Suprapubic skin (tissue), 4 donors: ENCODE results near the gene VPS8. TPM values are rescaled to one million over a fixed set of nuclear protein-coding genes. Genes with fewer than 3 reads are reported as not detected.

Experiments used
- DNase-seq, 2 donors: peaks; one replicate each; pipeline ENCODE4 v3.0.0-alpha.2; 2019; ENCODE audit warnings: low spot score in 2 of 2
- H3K27ac ChIP-seq: fragments of 200-600 bp; sonication (generic); one replicate; pipeline ENCODE4 v1.5.1; 2019
- H3K27me3 ChIP-seq: fragments of 200-600 bp; sonication (generic); one replicate; pipeline ENCODE4 v1.5.1; 2019
- H3K36me3 ChIP-seq: fragments of 200-600 bp; sonication (generic); one replicate; pipeline ENCODE4 v1.5.1; 2019
- H3K4me1 ChIP-seq: fragments of 200-600 bp; sonication (generic); one replicate; pipeline ENCODE4 v1.5.1; 2019
- H3K4me3 ChIP-seq: fragments of 200-600 bp; sonication (generic); one replicate; pipeline ENCODE4 v1.5.1; 2019; ENCODE audit warnings: mild to moderate bottlenecking
- H3K9me3 ChIP-seq: fragments of 200-600 bp; sonication (generic); one replicate; pipeline ENCODE4 v1.5.1; 2019
- CTCF ChIP-seq, 2 donors: fragments of 200-600 bp in 1 of 2; fragments of 450-650 bp in 1 of 2; sonication (generic) in 1 of 2; IDR thresholded peaks; one replicate each; pipeline ENCODE4 v1.5.1; 2016 to 2019; ENCODE audit warnings: antibody characterized with exemption in 2 of 2, mild to moderate bottlenecking in 1 of 2, moderate library complexity in 1 of 2
- EP300 ChIP-seq: sonication (generic); formaldehyde crosslinking; IDR thresholded peaks from one replicate; pipeline ENCODE4 v1.6.1; 2017; ENCODE audit warnings: antibody characterized with exemption
- POLR2A ChIP-seq, 2 donors: fragments of 450-650 bp; IDR thresholded peaks; one replicate each; pipeline ENCODE4 v1.6.1; 2017; ENCODE audit warnings: antibody characterized with exemption in 2 of 2, mild to moderate bottlenecking in 2 of 2, moderate library complexity in 2 of 2
- POLR2AphosphoS5 ChIP-seq, 3 donors: sonication (generic); formaldehyde crosslinking; IDR thresholded peaks; one replicate each; pipeline ENCODE4 v1.6.1; 2017; ENCODE audit warnings: antibody characterized with exemption in 3 of 3
- WGBS: methylation state at CpG from one replicate; pipeline ENCODE4 v1.1.5; 2018; 5-methylcytosine and 5-hydroxymethylcytosine counted together
- total RNA-seq, 4 donors: library from RNA; depleted of rRNA; stranded (reverse); fragments of >200 nt; gene quantifications; one replicate each; pipeline ENCODE4 v1.1.0, GENCODE V29; 2016

Gene VPS8
- total RNA-seq, 4 donors from 2014 or later = 36.1 to 93.8 (median 57.2) TPM

DNA sequence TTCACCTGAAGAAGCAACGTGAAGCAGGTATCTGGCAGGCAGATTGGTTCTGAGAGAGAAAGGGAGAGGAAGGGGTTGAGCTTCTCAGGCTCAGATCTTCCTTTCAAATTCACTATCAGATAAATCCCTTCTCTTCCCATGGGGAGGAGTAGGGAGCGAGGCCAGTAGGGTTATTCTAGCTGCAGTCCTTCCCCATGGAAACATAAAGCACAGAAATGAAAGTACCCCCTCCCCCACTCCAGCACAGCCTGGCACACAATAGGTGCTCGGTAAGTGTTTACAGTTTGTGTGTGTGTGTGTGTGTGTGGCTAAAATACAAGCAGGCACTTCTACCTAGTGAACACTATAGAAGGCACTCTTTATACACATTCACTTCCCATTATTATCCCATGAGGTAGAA lies 20.8 kb upstream of the VPS8 start:
- Histone ChIP-seq H3K4me1 (peaks cover 8% of the 10 kb centered on the region), H3K27me3 (no peaks in the 10 kb centered on the region), H3K4me3 (no peak overlapping the region), H3K36me3 (no peaks in the 10 kb centered on the region), H3K9me3 (no peaks in the 10 kb centered on the region), H3K27ac (no peak overlapping the region)
- no peak for DNase-seq
- no peak for TF ChIP-seq POLR2A (IDR thresholded peaks at IDR 0.05)
- WGBS = 59% methylated on average over 3 of the region's 3 CpGs

DNA sequence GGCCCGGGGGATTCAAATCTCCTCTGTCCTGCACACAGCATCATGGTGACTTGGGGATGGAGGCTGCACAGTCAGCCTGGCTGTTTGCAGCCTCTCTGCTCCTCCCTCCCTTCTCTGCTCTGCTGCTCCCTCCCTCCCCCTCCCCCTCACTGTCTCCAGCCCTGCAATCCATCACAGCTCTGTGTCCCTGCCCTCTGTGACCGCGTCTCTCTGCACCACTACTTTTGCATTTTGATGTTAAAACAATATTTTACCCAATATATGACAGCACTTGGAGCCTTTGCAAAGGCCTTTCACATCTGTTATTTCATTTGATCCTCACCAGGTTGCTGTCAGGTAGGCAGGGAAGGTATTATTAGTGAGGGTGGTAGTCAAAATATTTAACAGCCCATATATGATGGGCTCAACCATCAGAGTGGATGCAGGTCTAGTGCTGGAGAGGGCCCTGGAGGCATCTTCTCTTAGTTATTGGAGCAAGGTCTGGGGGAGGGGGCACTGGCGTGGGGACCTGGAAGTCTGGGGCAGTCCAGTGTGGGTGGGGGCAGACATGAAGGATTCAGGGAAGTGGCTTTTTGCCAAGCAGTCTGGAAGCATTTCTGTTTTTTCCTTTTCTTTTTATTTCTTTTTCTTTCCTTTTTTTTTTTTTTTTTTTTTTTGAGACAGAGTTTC lies 16.3 kb upstream of the VPS8 start:
- Histone ChIP-seq H3K27me3 (peaks cover 10% of the 10 kb centered on the region), H3K4me1 (no peaks in the 10 kb centered on the region), H3K4me3 (no peak overlapping the region), H3K9me3 (no peaks in the 10 kb centered on the region), H3K36me3 (no peaks in the 10 kb centered on the region), H3K27ac (no peak overlapping the region)
- WGBS = 60% methylated on average over 4 of the region's 4 CpGs
- TF ChIP-seq EP300 (no peak), POLR2A (IDR thresholded peaks at IDR 0.05) (no peak), POLR2AphosphoS5 (IDR thresholded peaks at IDR 0.05) (no peak), CTCF (IDR thresholded peaks at IDR 0.05) (no peak)
- DNase-seq = no peak

DNA sequence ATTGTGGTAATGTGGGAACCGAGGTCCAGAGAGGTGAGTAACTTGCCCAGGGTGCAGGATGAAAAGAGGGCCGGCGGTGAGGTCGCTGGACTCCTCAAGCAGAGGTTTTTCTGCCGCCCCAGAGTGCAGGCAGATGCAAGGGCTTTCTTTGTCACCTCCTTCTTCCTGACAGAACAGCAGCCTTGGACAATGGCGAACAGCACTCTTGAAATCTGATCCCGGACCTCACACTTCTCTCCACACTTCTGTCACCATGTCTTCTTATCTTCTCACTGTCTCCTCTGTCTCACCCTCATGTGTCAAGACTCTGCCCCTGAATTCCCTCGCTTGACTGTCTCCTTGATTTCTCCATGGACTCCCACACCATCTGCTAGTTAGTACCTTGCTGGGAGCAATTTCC lies 15.4 kb upstream of the VPS8 start:
- Histone ChIP-seq H3K4me1 (no peaks in the 10 kb centered on the region), H3K36me3 (no peaks in the 10 kb centered on the region), H3K9me3 (no peaks in the 10 kb centered on the region), H3K27me3 (peaks cover 10% of the 10 kb centered on the region), H3K27ac (no peak overlapping the region), H3K4me3 (no peak overlapping the region)
- TF ChIP-seq EP300 (no peak), POLR2AphosphoS5 (IDR thresholded peaks at IDR 0.05) (no peak), POLR2A (IDR thresholded peaks at IDR 0.05) (no peak), CTCF (IDR thresholded peaks at IDR 0.05) (no peak)
- DNase-seq = no peak
- 70% methylated on average over 8 of the region's 8 CpGs for WGBS

GRCh38 chr3:184796954-184797353 lies 15.0 kb upstream of the VPS8 start:
- WGBS = 84% methylated on average over 3 of the region's 3 CpGs
- H3K27ac ChIP-seq = no peak overlapping the region
- H3K9me3 ChIP-seq = no peaks in the 10 kb centered on the region
- H3K36me3 ChIP-seq = no peaks in the 10 kb centered on the region
- H3K4me1 ChIP-seq = no peaks in the 10 kb centered on the region
- TF ChIP-seq POLR2A (IDR thresholded peaks at IDR 0.05) (no peak), EP300 (no peak), POLR2AphosphoS5 (IDR thresholded peaks at IDR 0.05) (no peak), CTCF (IDR thresholded peaks at IDR 0.05) (no peak)
- no peak for DNase-seq
- H3K4me3 ChIP-seq = no peak overlapping the region
- H3K27me3 ChIP-seq = peaks cover 10% of the 10 kb centered on the region

DNA sequence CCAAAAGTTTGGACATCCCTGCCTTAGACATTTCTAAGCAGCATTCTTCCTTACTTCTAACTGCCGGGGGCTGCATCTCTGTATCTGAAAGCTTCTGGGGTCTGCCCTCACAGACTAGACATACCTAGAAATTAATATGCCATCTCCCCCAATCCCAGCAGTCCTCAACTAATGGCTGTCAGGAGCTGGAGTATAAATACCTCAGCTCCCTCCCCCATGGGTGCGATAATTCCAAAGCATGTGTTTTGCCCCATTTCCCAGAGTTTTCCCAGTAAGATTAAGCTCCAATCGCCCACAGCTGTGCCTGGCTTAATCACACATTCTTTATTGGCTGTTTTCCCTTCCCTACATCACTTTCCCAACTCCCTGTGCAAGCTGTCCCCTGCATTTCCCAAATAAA lies 13.8 kb upstream of the VPS8 start:
- H3K36me3 ChIP-seq = no peaks in the 10 kb centered on the region
- 83% methylated on average over 3 of the region's 3 CpGs for WGBS
- H3K4me1 ChIP-seq = no peaks in the 10 kb centered on the region
- no peak for DNase-seq
- H3K27me3 ChIP-seq = peaks cover 10% of the 10 kb centered on the region
- no peaks in the 10 kb centered on the region for H3K9me3 ChIP-seq
- H3K27ac ChIP-seq = no peak overlapping the region
- H3K4me3 ChIP-seq = no peak overlapping the region
- no peak for TF ChIP-seq CTCF (IDR thresholded peaks at IDR 0.05)
- no peak for TF ChIP-seq POLR2AphosphoS5 (IDR thresholded peaks at IDR 0.05)
- TF ChIP-seq POLR2A (IDR thresholded peaks at IDR 0.05) = no peak
- no peak for TF ChIP-seq EP300
